Measurements from ENCODE around the gene C10orf120. TPM values are rescaled to one million over a fixed set of nuclear protein-coding genes. Genes with fewer than 3 reads are reported as not detected.

C10orf120 gene
- polyA plus RNA-seq, 2 of the 4 experiments (the other 2 are of a cell fraction) = not detected

- CTCF ChIA-PET = interaction anchor here (0.6 to 2.1 kb wide), 3 partner anchors 15 to 27 kb away, joined by 3 to 8 read pairs (median 3); no protein-coding TSS in a partner anchor
- TF ChIP-seq CTCF (IDR thresholded peaks at IDR 0.05) (no peak), MAFK (IDR thresholded peaks at IDR 0.05; ENCODE audit: partially characterized antibody) (no peak), RARB (CRISPR knock-in tag; IDR thresholded peaks at IDR 0.05) (no peak), POLR2A (IDR thresholded peaks at IDR 0.05; ENCODE audit: low read length) (no peak), HOXB5 (CRISPR knock-in tag; IDR thresholded peaks at IDR 0.05) (no peak), ESRRA (IDR thresholded peaks at IDR 0.05; ENCODE audit: borderline replicate concordance, low read length) (no peak), CHD4 (IDR thresholded peaks at IDR 0.05; ENCODE audit: borderline replicate concordance) (no peak), NPAS2 (CRISPR knock-in tag; IDR thresholded peaks at IDR 0.05; ENCODE audit: borderline replicate concordance) (no peak), HDAC2 (IDR thresholded peaks at IDR 0.05) (no peak), PHF8 (IDR thresholded peaks at IDR 0.05; ENCODE audit: borderline replicate concordance, low read depth) (no peak), HMGXB4 (CRISPR knock-in tag; IDR thresholded peaks at IDR 0.05; ENCODE audit: borderline replicate concordance) (no peak), MAX (IDR thresholded peaks at IDR 0.05) (no peak), GATA3 (IDR thresholded peaks at IDR 0.05; ENCODE audit: borderline replicate concordance) (no peak), PBX3 (IDR thresholded peaks at IDR 0.05) (no peak), TFCP2L1 (CRISPR knock-in tag; IDR thresholded peaks at IDR 0.05) (no peak), ZSCAN20 (CRISPR knock-in tag; IDR thresholded peaks at IDR 0.05) (no peak), ZC3H11A (IDR thresholded peaks at IDR 0.05) (no peak)
- Histone ChIP-seq H3K4me1 (no peaks in the 10 kb centered on the region), H3K4me2 (no peak overlapping the region), H3K27ac (no peak overlapping the region), H3K9me3 (no peaks in the 10 kb centered on the region), H3K4me3 (no peak overlapping the region)
- ATAC-seq = no peak
- WGBS (ENCODE audit: missing lambda C conversion rate) = 18% methylated on average over 5 of the region's 5 CpGs
- no peak for DNase-seq (ENCODE audit: low read depth in 1 of 2, low spot score in 1 of 2)
- FAIRE-seq = no peak
- POLR2A ChIA-PET = no interaction called here
Measured at GRCh38 chr10:122663516-122664130, 36.0 kb downstream of the C10orf120 start.

GRCh38 chr10:122662231-122662630, 37.4 kb downstream of the C10orf120 start:
- DNase-seq (ENCODE audit: low read depth in 1 of 2, low spot score in 1 of 2) = no peak
- H3K27ac ChIP-seq = no peak overlapping the region
- ATAC-seq = no peak
- TF ChIP-seq BCL3 (IDR thresholded peaks at IDR 0.05) = no peak
- no peak for TF ChIP-seq ZSCAN20 (CRISPR knock-in tag; IDR thresholded peaks at IDR 0.05)
- no peak for TF ChIP-seq ESRRA (IDR thresholded peaks at IDR 0.05; ENCODE audit: borderline replicate concordance, low read length)
- TF ChIP-seq ELK1 (IDR thresholded peaks at IDR 0.05; ENCODE audit: low read depth, low read length) = no peak
- no peak for TF ChIP-seq EHF (CRISPR knock-in tag; IDR thresholded peaks at IDR 0.05)
- no peak for TF ChIP-seq RAD21 (conservative IDR thresholded peaks at IDR 0.05 in 1 of 2, IDR thresholded peaks at IDR 0.05 in 1 of 2)
- TF ChIP-seq MYC (IDR thresholded peaks at IDR 0.05; ENCODE audit: borderline replicate concordance, low read length) = no peak
- TF ChIP-seq RARB (CRISPR knock-in tag; IDR thresholded peaks at IDR 0.05) = no peak
- no peak for TF ChIP-seq REST (IDR thresholded peaks at IDR 0.05)
- POLR2A ChIA-PET = no interaction called here
- no peaks in the 10 kb centered on the region for H3K9me3 ChIP-seq
- no peak for FAIRE-seq
- CTCF ChIA-PET = interaction anchor here (1.4 to 2.1 kb wide), 2 partner anchors 14 to 16 kb away, joined by 3 to 8 read pairs; no protein-coding TSS in a partner anchor
- H3K4me2 ChIP-seq = no peak overlapping the region
- no peaks in the 10 kb centered on the region for H3K4me1 ChIP-seq
- no peak overlapping the region for H3K4me3 ChIP-seq
- WGBS (ENCODE audit: missing lambda C conversion rate) = 2% methylated on average over 6 of the region's 6 CpGs

Measured in A549 (cell line).